Vagina (tissue), 2 donors: ENCODE data around the gene EHBP1.

Experiments
- POLR2A ChIP-seq, 2 donors: fragments of 450-650 bp; IDR thresholded peaks; one replicate each; pipeline ENCODE4 v1.6.1; 2017; ENCODE audit warnings: antibody characterized with exemption in 2 of 2, mild to moderate bottlenecking in 2 of 2, moderate library complexity in 2 of 2
- POLR2AphosphoS5 ChIP-seq, 2 donors: sonication (generic); formaldehyde crosslinking; IDR thresholded peaks; one replicate each; pipeline ENCODE4 v1.9.0; 2017; ENCODE audit warnings: antibody characterized with exemption in 2 of 2, mild to moderate bottlenecking in 2 of 2, low read depth in 1 of 2; ENCODE audit not compliant: insufficient read depth in 1 of 2
- TF ChIP-seq, protein P1 (sequence below), 3 experiments: fragments of 450-650 bp in 2 of 3; fragments of 200-600 bp in 1 of 3; sonication (generic) in 1 of 3; IDR thresholded peaks; one replicate each; pipeline ENCODE4 v1.5.1; 2017 to 2019; ENCODE audit warnings: antibody characterized with exemption in 3 of 3, mild to moderate bottlenecking in 2 of 3, moderate library complexity in 2 of 3

DNA sequence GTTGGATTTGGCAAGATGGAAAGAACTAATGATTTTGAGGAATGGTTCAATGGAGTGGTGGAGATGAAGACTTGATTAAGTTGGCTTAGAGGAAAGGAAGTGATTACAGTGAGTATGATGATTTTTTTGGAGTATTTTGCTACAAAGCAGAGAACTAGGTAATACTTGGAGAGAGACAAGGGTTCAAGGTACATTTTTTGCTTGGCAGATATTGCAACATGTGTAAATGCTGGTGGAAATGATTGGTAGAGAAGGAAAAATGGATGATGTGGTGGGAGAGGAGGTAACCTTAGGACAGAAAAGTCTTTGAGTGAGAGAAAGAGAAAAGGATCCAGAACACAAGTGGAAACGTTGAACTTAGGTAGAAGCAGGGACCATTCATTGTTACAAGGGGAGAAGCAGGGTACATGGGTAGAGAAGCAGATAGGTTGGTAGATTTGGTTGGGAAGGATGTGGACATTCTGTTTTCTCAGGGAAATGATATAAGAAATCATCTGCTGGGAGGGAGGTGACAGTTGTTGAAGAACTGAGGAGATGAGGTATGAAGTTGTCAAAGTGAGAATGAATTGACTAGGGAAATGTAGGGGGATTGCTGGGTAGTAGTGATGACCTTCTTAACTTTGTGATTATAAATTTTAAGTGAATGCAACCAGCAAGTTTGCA is 6.5 kb downstream of the EHBP1 start:
- TF ChIP-seq, protein P1, sequence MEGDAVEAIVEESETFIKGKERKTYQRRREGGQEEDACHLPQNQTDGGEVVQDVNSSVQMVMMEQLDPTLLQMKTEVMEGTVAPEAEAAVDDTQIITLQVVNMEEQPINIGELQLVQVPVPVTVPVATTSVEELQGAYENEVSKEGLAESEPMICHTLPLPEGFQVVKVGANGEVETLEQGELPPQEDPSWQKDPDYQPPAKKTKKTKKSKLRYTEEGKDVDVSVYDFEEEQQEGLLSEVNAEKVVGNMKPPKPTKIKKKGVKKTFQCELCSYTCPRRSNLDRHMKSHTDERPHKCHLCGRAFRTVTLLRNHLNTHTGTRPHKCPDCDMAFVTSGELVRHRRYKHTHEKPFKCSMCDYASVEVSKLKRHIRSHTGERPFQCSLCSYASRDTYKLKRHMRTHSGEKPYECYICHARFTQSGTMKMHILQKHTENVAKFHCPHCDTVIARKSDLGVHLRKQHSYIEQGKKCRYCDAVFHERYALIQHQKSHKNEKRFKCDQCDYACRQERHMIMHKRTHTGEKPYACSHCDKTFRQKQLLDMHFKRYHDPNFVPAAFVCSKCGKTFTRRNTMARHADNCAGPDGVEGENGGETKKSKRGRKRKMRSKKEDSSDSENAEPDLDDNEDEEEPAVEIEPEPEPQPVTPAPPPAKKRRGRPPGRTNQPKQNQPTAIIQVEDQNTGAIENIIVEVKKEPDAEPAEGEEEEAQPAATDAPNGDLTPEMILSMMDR (IDR thresholded peaks at IDR 0.05) = no peak
- TF ChIP-seq POLR2AphosphoS5 (IDR thresholded peaks at IDR 0.05; ENCODE audit: insufficient read depth in 1 of 2, low read depth in 1 of 2) (no peak), POLR2A (IDR thresholded peaks at IDR 0.05) (no peak)
